NCI-H2227 treated with DMSO at 0.1 percent for 48 hours (cell line): Measurements from ENCODE around the gene GOLGA6L2.
"Not testable (repeated sequence)": the region's sequence is repeated elsewhere in the genome, so short reads cannot be mapped to it uniquely, and the experiment has no call there.

ENCODE experiments used
- DNase-seq: peaks from one replicate; lab custom pipeline; 2025; lab: John Stamatoyannopoulos, UW

GOLGA6L2 gene, protein sequence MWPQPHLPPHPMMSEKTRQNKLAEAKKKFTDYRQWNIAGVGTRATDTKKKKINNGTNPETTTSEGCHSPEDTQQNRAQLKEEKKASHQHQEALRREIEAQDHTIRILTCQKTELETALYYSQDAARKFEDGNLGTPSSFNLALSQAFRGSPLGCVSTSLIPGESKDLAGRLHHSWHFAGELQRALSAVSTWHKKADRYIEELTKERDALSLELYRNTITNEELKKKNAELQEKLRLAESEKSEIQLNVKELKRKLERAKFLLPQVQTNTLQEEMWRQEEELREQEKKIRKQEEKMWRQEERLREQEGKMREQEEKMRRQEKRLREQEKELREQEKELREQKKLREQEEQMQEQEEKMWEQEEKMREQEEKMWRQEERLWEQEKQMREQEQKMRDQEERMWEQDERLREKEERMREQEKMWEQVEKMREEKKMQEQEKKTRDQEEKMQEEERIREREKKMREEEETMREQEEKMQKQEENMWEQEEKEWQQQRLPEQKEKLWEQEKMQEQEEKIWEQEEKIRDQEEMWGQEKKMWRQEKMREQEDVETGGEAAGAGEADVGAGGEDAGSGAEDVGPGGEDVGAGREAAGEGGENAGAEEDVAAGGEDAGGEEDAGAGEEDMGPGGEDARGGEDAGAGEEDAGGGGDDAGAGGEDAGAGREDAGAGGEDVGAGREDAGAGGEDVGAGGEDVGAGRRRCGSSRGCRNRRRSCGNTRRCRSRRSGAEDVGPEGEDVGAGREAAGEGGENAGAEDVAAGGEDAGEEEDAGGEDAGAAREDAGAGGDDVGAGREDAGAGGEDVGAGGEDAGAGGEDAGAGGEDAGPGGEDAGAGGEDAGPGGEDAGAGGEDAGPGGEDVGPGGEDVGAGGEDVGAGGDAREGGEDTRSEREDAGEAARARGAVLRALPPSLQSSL

DNA sequence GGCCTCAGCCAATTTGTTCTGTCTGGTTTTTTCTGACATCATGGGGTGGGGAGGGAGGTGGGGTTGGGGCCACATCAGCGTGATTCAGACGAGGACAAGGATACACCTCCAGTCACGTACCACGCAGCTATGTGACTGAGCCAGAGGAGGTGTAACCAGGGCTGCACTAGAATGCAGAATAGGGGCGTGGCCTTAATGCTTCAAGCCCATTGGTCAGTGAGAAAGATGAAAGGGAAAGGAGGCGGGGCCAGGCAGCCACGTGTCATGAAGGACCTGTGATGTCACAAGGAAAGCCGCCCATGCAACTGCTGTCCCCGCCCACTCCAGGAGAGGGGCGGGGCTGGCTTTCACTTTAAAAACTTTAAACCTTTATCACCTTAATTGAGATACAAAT lies at the start of gene GOLGA6L2:
TSS of gene GOLGA6L2 (minus strand) at position 137 of the 394 bp plus-strand sequence. CDS start at position 75, 62 bp downstream.
- no peak for DNase-seq

DNA sequence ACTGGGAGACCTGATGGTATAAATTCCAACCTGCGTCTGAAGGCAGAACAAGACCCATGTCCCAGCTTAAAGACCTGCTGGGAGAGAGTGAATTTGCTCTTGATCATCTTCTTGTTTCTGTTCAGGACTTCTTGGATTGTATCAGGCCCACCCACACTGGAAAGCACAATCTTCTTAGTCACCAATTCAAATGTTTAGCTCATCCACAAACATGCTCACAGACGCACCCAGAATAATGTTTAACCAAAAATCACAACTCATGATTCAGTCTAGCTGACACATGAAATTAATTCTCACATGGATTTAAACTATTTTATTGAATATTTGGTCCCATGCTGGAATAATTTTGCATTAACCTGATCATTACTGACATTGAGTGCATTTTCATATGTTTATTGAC lies 37.8 kb upstream of the GOLGA6L2 start:
- no peak for DNase-seq

DNA sequence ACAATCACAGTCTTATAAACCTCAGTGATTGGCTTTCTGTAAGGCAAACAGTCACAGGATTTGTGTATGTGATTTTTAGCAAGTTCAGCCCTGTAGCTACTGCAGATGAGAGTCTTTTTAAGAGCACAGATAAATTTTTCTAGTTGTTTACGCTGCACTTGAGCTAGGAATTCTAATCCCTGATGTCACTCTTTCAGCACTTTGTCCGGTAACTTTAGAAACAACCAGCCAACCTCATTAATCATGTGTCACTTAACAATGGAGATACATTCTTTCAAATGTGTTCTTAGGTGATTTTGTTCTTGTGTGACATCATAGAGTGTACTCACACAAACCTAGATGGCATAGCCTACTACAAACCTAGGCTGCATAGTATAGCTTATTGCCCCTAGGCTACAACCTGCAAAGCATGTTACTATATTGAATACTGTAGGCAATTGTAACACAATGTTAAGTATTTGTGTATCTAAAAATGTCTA lies 36.8 kb upstream of the GOLGA6L2 start:
- no peak for DNase-seq

DNA sequence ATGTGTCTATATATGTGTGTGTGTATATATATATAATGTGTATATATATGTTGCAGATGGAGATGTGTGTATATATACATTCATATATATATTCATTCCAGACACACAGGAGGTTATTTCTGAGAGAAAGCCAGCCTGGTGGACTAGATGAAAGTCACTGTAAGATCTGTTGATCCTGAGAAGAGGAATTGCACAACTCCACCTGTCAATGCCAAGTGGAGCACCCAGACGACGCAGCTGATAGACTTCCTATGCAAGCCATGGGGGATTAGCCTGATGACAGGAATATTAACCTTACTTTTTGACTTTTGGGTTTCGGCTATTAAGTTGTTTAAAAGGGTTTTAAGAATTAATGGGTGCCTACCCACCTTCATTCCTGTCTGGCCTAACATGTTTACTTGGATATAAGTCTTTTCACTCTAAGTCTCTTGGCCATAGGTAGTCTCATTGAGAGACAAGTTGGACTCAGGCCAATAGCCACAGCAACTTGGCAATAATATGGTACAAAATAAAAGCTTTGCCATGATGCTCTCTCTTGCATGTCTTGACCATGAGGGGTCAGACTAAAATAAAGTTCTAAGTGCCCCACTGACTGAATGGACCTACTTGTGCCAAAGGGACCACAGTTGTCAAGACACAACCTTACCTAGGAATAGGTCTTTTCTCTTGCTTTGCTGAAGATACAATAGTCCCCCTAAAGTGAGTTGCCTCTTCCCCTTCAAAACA lies 35.9 kb upstream of the GOLGA6L2 start:
- DNase-seq: no peak

DNA sequence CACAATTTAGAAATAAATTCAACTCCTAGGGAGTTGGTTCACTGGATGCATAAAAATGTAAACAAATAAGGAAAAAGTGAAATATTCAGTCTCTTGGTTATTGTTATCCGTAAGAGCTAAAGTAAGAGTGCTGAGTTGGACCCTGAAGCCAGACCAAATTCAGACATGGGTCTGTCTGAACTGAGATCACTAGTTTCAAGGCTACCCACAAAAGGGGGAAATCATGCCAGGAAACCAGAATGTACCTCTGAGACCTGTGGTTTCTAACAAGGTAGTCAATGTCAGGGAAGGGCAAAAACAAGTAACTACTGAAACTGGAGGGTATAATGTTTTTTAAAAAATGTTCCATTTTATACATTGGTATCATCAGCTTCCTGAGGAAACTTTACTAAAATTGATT lies 35.2 kb upstream of the GOLGA6L2 start:
- DNase-seq: no peak

DNA sequence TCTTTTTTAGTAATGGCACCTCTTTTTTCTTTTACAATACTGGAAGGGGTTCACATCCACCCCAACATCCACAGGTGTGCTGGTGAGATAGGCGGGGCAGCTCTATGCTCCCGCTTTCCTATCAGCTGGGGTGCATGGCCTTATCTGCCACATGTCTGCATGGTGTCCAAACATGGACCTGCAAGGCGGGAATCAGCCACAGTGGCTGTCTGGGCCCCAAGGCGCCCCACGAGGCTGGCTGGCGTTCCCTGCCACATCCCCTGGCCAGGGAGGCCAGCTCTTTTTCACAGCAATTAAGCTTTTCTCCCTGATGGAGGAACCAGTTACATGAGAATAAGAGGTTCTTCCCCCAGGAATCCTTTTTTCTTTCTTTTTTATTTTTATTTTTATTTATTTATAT lies 30.9 kb upstream of the GOLGA6L2 start:
- no peak for DNase-seq

DNA sequence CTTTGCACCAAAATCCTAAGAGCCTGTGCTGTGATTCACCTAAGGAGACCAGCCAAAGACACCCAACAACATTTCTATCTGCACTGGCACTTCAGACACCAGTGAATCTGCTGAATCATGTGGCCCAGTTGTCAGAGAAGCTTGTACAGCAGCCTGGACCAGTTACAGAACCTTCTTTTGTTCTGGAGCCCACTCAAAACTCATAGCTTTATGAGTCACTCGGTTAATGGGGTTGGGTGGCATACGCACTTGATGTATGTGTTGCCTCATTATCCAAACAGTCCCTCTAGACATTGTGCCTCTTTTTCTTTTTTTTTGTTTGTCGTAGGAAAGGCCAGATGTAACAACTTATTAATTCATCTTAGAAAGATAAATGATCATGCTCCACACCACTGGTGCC lies 25.6 kb upstream of the GOLGA6L2 start:
- DNase-seq: no peak

DNA sequence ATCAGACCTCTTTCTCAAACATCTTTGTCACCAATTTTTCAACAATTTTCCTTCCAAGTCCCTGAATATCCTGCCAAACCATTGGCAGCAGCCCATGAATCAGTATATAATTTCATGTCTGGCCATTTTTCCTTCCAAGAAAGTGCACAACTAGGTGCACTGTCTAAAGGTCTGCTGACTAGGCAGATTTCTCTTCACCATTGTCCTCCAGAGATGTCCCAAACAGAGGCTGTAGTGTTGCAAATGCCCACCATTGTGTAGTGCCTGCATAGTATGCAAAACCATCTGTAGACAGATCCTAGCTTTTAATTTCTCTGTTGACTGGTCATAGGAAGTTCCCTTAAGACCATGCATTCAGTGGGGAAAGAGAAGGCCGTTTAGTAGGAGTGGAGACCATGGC lies 25.0 kb upstream of the GOLGA6L2 start:
- no peak for DNase-seq

DNA sequence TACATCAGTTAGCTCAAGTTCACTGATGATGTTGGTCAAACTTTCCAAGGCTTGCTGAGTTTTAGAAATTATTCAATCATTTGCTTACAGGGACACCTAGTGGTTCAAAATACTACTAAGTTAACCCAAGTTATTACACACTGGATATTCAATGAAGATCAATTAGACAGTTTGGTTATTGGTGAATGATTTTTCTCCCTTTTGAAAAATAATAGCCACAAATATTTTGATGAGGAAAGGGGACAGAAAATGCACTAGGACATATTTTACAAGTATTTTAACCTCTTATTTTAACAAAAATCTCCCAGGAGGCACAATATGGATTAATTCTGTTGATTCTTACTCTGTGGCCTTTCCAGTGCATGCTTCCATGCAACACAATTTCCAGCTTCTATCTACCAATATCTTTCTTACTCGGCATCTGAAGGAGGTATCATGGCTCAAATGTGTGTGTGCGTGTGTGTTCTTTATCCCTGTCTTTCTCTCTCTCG lies 20.1 kb upstream of the GOLGA6L2 start:
- DNase-seq: no peak

DNA sequence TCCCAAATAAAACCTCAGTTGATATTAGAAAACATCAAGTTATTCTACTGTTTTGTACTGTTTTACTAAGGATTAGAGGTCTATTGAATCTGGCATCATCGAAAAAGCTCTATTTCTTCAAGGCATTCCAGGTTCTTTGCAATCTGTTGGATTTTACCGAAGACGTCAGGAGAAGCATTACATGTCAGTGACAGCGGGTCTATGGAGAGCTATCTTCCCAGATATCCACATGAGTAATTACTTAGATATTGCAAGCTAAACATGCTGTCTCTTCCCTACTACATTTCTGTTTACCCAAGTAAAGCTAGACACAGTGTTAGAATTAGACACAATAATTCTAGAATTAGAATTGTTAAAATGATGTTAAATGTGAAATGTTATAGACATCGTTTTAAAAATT lies 10.8 kb upstream of the GOLGA6L2 start:
- no peak for DNase-seq

DNA sequence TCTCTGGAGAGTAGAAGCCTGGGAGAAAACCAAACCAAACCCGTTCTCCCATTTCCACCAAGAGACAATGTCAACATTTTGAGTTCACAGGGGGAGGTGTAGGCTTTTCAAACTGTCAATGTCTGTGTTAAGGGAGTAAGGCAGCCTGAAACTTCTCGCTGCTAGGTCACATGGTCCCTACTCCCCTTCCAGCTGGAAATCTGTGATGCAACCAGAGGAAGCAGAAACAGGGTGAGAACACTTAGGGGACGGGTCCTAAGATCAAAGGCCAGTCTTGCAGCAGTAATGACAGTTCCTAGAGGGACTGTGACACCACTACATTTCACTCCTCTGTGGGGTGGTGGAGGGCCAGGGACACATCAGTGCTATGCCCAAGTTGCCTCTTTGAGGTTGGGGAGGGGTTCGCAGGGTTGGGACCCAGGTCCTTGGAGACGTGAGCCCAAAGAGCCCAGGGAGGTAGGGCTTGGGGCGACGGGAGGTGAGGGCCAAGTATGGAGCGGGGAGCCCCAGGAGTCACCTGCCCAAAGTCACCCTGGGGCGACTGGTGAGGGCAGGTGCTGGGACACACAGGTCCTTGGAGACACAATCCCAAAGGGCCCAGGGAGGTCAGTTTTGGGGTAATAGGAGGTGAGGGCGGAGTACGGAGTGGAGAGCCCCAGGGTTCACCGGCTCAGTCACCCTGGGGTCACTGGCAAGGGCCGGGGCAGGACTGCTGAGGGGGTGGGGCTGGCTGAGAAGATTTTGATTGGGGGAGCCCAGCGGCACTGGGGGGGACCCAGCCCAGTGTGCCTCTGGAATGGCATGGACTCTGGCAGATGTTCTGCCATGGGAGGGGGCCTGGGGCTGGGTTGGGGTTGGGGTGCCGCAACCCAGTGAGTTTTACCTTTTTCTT lies 582 bp downstream of the GOLGA6L2 start:
- DNase-seq: no peak

DNA sequence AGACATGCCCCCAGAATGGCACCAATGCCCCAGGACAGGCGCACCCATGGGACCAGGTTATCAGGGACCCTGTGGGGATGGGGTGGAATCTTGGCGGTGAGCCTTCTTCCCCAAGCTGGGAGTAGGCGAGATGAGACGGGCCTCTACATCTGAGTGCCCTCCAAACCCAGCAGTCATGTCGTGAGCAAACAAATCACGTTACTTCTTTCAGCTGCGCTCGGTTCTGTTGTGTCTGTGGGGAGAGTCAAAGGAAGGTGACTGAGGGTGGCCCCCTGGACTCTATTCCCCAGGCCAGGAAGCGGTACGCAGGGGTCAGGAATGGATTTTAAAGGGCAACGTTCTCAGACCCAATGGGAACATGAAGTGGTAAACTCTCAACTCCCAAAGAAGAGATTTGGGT lies 2.8 kb downstream of the GOLGA6L2 start:
- DNase-seq: no peak

DNA sequence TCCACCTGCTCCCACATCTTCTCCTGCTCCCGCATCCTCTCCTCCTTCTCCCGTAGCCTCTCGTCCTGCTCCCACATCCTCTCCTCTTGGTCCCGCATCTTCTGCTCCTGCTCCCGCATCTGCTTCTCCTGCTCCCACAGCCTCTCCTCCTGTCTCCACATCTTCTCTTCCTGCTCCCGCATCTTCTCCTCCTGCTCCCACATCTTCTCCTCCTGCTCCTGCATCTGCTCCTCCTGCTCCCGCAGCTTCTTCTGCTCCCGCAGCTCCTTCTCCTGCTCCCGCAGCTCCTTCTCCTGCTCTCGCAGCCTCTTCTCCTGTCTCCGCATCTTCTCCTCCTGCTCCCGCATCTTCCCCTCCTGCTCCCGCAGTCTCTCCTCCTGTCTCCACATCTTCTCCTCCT lies 5.8 kb downstream of the GOLGA6L2 start:
- no peak for DNase-seq

DNA sequence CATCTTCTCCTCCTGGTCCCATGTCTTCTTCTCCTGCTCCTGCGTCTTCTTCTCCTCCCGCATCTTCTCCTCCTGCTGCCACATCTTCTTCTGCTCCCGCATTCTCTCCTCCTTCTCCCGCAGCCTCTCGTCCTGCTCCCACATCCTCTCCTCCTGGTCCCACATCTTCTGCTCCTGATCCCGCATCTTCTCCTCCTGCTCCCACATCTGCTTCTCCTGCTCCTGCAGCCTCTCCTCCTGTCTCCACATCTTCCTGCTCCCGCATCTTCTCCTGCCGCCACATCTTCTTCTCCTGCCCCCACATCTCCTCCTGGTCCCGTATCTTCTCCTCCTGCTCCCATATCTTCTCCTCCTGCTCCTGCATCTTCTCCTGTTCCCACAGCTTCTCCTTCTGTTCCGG lies 6.4 kb downstream of the GOLGA6L2 start:
- DNase-seq: no peak

DNA sequence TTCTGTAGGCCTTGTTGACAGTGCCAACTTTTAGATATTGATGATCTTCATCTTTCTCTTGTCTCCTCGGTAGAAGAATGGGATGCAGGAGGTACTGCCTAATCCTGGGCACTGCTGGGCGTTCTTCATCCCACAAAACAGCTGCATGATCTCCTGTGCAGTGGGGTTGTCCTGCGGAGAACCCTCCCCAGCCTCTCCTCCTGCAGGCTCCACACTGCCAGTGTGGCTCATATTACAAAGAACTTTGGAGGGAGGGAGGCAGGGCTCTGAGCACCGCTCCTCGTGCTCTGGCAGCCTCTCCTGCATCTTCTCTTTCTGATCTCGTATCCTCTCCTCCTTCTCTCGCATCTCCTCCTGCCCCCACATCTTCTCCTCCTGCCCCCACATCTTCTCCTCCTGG lies 7.5 kb downstream of the GOLGA6L2 start:
- no peak for DNase-seq

DNA sequence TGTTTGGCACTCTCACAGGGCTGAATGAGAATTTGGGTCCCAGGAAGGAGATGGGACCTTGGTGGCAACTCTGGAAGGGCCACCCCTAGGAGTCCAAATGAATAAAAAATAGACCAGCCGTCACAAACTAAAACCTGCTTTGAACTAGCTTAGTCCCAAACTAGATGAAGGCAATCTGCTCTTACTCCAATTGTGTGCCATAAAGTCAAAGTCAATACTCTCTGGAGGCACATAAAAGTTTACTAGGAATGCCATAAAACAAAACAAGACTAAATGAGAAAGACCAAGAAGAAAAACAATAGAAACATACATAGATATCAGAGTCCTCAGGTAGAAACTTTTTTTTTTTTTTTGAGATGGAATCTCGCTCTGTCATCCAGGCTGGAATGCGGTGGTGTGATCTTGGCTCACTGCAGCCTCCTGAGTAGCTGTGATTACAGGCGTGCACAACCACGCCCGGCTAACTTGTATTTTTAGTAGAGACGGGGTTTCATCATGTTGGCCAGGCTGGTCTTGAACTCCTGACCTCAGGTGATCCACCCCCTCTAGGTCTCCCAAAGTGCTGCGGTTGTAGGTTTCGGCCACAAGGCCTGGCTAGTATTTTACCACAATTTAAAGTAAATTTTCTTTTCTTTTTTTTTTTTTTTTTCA lies 8.1 kb downstream of the GOLGA6L2 start:
- DNase-seq: no peak

DNA sequence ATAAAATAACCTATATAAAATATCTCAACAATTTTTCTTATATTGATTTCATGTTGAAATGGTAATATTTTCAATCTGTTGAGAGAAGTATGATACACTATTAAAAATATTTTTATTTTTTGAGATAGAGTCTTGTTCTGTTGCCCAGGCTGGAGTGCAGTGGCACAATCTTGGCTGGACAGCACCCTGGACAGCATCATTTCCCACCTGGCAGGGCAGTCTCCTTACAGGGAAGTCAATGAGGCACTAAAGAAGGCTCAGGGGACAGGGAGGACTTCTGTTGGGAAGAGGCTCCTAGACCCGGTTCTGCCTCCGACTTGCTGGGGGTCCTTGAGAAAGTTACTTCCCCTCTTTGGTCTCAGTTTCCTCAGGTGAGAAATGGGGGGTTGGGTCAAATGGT lies 9.4 kb downstream of the GOLGA6L2 start:
- DNase-seq: no peak

DNA sequence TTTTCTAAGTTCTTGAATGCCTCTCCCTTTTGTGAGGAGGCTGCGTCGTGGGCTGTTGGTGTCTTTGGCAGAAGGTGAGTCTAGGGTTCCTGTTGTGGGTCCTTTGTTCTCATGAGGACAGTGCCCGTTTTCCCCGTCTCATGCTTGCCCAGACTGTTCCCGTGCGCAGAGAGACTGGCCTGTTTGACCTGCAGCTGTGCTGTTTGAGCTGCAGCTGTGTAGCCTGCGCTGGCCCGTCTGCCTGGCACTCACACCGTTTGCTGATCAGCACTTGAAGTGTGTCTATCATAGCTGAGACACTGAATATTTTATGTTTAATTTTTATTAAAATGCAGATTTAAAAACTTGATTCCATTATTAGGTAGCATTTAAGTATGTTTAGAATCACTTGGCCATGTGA lies 9.9 kb downstream of the GOLGA6L2 start:
- DNase-seq: no peak

DNA sequence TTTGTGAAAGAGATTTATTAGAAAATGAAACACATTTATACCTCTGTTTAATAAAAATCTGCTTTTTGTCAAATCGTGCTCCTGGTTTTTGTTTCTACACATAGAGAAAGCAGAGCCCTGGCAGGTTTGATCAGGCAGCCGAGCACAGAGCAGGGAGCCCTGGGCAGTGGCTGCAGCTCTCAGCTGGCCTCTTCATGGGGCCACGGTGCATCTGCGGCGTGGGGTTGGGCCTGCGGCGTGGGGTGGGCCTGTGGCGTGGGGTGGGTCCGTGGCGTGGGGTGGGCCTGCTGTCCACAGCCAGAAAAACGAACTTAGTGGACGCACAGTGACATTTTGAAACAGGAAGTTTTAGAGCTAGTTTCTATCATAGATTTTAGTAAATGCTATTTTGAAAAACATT lies 10.6 kb downstream of the GOLGA6L2 start:
- no peak for DNase-seq

DNA sequence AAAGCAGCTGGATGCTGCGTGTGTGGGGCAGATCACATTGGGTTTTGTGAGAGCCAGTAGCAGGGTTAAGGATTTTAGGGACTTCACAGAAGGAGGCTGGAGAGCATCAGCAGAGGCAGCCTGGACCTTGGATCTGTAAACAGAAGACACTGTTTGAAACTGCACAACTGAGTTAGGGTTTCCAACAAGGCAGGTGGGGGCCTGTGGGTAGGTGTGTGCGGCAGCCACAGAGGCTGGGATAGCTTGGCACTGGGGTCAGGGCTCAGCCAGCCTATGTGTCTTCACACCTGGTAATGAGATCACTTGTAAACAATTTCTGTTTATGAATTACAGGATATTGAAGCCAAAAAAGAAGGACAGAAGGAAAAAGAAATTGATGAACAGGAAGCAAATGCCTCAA lies 12.3 kb downstream of the GOLGA6L2 start:
- not testable (repeated sequence) for DNase-seq

DNA sequence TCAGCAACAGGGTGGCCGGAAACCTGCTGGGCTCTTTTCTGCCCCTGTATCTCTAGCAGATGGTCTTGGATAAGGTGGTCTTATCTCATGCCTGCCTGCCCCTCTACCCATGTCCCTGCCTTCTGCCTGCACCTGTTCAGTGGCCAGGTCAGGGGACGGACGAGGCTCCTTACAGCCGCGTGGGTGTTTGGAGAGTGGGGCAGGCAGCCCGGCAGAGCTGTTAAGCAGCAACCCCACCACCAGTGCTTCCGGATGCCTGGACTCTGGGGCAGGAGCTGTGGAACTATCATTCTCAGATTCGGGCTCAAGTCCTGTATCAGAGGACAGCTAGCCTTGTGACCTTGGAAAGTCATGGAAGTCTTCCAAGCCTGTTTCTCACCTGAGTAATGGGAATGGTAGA lies 21.7 kb downstream of the GOLGA6L2 start:
- DNase-seq: not testable (repeated sequence)
